Neutrophil (primary cell): Measurements from ENCODE around the gene DAPL1.

Experiments used
- H3K27ac ChIP-seq: fragments of 200-600 bp; sonication (generic); 2 replicates; pipeline ENCODE4 v1.5.1; 2016; ENCODE audit warnings: mild to moderate bottlenecking, moderate library complexity
- H3K27me3 ChIP-seq: fragments of 200-600 bp; sonication (generic); 2 replicates; pipeline ENCODE4 v1.6.0; 2016; ENCODE audit warnings: mild to moderate bottlenecking
- H3K36me3 ChIP-seq: fragments of 200-600 bp; sonication (generic); 2 replicates; pipeline ENCODE4 v1.5.1; 2017
- H3K4me1 ChIP-seq, 2 experiments: fragments of 200-600 bp in 1 of 2; sonication (generic) in 1 of 2; 1 replicate in 1 of 2; 2 replicates in 1 of 2; pipeline versions ENCODE4 v1.5.1 to v1.6.1; 2013 to 2016; ENCODE audit warnings: low read depth in 1 of 2, low read length in 1 of 2, mild to moderate bottlenecking in 1 of 2, moderate library complexity in 1 of 2; ENCODE audit not compliant: control insufficient read depth in 1 of 2, insufficient read depth in 1 of 2
- H3K4me3 ChIP-seq, 2 experiments: fragments of 200-600 bp in 1 of 2; sonication (generic) in 1 of 2; 1 replicate in 1 of 2; 2 replicates in 1 of 2; pipeline ENCODE4 v1.5.1; 2013 to 2016; ENCODE audit warnings: low read depth in 1 of 2, low read length in 1 of 2, mild to moderate bottlenecking in 1 of 2, moderate library complexity in 1 of 2
- H3K9me3 ChIP-seq: fragments of 200-600 bp; sonication (generic); 2 replicates; pipeline ENCODE4 v1.5.1; 2016
- CTCF ChIP-seq: fragments of 200-600 bp; sonication (generic); IDR thresholded peaks from 2 replicates; pipeline ENCODE4 v1.5.1; 2016; ENCODE audit warnings: antibody characterized with exemption

The DAPL1 gene

GRCh38 chr2:158773121-158773520, 22.0 kb upstream of the DAPL1 start:
- no peaks in the 10 kb centered on the region for H3K27me3 ChIP-seq
- no peaks in the 10 kb centered on the region for H3K4me1 ChIP-seq
- H3K36me3 ChIP-seq, result no peaks in the 10 kb centered on the region
- H3K4me3 ChIP-seq, result no peak overlapping the region
- no peaks in the 10 kb centered on the region for H3K9me3 ChIP-seq
- H3K27ac ChIP-seq, result no peak overlapping the region
- TF ChIP-seq CTCF, result no peak

DNA sequence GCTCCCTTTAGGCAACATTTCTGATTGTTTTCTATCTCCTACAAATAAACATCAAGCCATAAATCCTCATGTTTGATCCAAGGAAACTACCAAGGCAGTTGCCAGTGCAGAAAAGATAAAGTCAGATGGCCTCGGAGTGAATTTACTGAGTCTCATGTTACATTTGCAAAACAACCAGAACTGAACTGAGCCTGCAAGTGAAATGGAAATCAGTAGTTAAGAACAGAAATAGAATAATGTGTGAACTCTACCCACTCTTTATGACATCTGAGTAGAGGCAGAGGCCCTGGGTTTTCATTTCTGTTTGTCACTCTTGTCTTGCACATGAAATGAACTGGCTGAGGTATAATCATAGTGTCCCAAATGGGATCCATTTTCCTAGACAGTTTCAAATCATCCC, 20.4 kb upstream of the DAPL1 start:
- Histone ChIP-seq H3K27ac (no peak overlapping the region), H3K9me3 (no peaks in the 10 kb centered on the region), H3K36me3 (no peaks in the 10 kb centered on the region), H3K4me1 (no peaks in the 10 kb centered on the region), H3K4me3 (no peak overlapping the region), H3K27me3 (no peaks in the 10 kb centered on the region)
- TF ChIP-seq CTCF, result no peak

DNA sequence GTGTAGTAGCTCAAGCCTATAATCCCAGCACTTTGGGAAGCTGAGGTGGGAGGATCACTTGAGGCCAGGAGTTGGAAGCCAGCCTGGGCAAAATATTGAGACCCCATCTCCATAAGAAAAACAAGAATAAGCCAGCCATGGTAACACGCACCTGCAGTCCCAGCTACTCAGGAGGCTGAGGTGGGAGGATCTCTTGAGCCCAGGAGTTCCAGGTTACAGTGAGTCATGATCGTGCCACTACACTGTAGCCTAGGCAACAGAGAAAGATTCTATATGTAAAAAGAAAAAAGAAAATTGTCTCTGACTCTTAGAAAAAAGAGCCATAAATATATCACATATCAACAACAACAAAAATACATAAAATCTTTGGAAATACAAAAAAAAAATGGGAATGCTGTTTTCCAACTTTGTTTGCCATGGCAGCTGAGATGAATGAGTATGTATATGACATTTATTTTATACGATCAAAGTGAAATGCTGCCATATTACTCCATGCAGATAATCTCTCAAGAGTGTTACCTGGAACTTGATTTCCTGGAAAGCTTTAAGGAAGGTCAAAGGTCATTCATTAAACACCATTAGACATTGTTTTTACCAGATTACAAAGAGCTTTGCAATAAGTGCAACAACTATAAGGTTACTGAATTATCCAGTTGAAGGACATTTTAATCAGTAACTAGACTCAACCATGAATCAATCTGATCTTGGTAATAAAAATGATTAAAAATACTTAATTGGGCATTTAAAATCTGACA, 19.7 kb upstream of the DAPL1 start:
- no peaks in the 10 kb centered on the region for H3K9me3 ChIP-seq
- H3K36me3 ChIP-seq, result no peaks in the 10 kb centered on the region
- TF ChIP-seq CTCF, result no peak
- no peak overlapping the region for H3K27ac ChIP-seq
- H3K27me3 ChIP-seq, result no peaks in the 10 kb centered on the region
- H3K4me1 ChIP-seq, result no peaks in the 10 kb centered on the region
- no peak overlapping the region for H3K4me3 ChIP-seq

- Histone ChIP-seq H3K4me1 (no peaks in the 10 kb centered on the region), H3K4me3 (no peak overlapping the region)
- TF ChIP-seq CTCF, result no peak
These were observed 18.9 kb upstream of the DAPL1 start for GRCh38 chr2:158776231-158776630.

GRCh38 chr2:158777077-158777476, 18.0 kb upstream of the DAPL1 start:
- Histone ChIP-seq H3K36me3 (no peaks in the 10 kb centered on the region), H3K4me1 (no peaks in the 10 kb centered on the region), H3K9me3 (no peaks in the 10 kb centered on the region), H3K4me3 (no peak overlapping the region), H3K27ac (no peak overlapping the region), H3K27me3 (no peaks in the 10 kb centered on the region)
- no peak for TF ChIP-seq CTCF

More at GRCh38 chr2:158776231-158776630, 18.9 kb upstream of the DAPL1 start:
- Histone ChIP-seq H3K36me3 (no peaks in the 10 kb centered on the region), H3K9me3 (no peaks in the 10 kb centered on the region), H3K27ac (no peak overlapping the region), H3K27me3 (no peaks in the 10 kb centered on the region)
